MM.1S (cell line): ENCODE results near the gene TBL1X.

Experiments
- EZH2 ChIP-seq: fragments of 300-600 bp; sonication (generic); optimal IDR thresholded peaks from 2 replicates; pipeline ENCODE3; 2017; ENCODE audit warnings: low read depth, mild to moderate bottlenecking, antibody characterized with exemption, low read length, mixed read lengths
- TF ChIP-seq, protein P1 (sequence below): fragments of 300-600 bp; sonication (generic); IDR thresholded peaks from 2 replicates; pipeline ENCODE4 v1.5.1; 2016; ENCODE audit warnings: antibody characterized with exemption, low read length, mixed read lengths

DNA sequence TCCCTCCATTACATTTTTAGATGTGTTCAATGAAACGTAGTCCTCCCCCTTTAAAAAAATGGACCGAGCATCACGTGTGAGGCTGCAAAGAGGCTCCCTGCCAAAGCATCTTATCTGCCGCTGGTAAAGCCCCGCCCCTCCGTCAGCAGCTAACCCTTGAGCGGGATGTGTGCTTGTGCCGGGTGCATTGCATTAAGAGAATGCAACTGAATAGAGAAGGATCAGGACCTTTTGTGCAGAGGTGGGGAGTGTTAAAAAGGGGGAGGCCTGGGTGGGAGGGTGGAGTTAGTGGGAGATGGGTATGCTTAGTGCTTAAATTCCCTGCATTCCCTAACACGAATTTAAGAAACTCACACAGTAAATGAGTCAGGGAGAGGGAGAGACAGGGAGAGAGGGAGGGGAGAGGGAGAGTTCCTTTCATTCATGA, 66.0 kb downstream of the TBL1X start:
- no peak for TF ChIP-seq EZH2
- TF ChIP-seq, protein P1, sequence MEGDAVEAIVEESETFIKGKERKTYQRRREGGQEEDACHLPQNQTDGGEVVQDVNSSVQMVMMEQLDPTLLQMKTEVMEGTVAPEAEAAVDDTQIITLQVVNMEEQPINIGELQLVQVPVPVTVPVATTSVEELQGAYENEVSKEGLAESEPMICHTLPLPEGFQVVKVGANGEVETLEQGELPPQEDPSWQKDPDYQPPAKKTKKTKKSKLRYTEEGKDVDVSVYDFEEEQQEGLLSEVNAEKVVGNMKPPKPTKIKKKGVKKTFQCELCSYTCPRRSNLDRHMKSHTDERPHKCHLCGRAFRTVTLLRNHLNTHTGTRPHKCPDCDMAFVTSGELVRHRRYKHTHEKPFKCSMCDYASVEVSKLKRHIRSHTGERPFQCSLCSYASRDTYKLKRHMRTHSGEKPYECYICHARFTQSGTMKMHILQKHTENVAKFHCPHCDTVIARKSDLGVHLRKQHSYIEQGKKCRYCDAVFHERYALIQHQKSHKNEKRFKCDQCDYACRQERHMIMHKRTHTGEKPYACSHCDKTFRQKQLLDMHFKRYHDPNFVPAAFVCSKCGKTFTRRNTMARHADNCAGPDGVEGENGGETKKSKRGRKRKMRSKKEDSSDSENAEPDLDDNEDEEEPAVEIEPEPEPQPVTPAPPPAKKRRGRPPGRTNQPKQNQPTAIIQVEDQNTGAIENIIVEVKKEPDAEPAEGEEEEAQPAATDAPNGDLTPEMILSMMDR, result no peak
